Measurements from ENCODE around the gene ITCH. TPM values are rescaled to one million over a fixed set of nuclear protein-coding genes. Genes with fewer than 3 reads are reported as not detected.

Gene ITCH
- total and polyA plus RNA-seq, 9 of the 15 experiments (the other 6 are each of a cell fraction or from before 2014, with no cell fraction given), result 7.5 to 53.0 (median 22.9) TPM

DNA sequence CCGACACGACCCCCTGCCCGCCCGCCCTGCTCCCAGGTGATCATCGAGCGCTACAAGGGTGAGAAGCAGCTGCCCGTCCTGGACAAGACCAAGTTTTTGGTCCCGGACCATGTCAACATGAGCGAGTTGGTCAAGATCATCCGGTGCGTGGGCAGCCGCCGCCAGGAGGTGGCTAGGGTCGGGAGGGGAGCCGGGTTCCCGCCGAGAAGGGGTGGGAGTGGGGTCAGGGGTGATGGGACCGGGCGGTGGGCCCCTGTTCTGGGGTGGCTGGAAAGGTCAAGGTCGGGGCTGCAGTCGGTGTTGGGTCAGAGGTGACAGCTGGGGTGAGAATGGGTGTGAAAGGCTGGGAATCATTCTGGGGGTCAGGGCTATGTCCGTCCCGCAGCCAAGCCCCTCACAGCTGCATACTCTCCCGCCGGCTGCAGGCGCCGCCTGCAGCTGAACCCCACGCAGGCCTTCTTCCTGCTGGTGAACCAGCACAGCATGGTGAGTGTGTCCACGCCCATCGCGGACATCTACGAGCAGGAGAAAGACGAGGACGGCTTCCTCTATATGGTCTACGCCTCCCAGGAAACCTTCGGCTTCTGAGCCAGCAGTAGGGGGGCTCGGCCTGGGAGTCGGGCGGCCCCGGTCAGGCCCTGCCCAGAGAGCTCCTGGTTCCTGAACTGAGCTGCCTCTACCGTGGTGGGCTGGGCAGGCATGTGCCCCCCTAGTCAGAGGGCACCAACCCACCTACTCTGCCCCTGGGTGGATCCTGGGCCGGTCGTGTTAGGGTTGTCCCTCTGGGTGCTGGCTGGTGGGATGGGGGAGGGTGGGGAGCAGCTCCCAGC, 196.5 kb downstream of the ITCH start:
- 89% methylated on average over 25 of the region's 43 CpGs for WGBS (ENCODE audit: insufficient coverage, low coverage, missing lambda C conversion rate)
- Histone ChIP-seq H3K4me2 (ENCODE audit: insufficient read depth, low read length) (no peak overlapping the region), H3K4me1 (replicated peaks in 1 of 2; ENCODE audit: control insufficient read depth in 2 of 2, insufficient read depth in 2 of 2, low read length in 2 of 2) (peaks cover 0 to 19% of the 10 kb centered on the region in 2 experiments; a peak in 2 of 5 replicates), H3K9me3 (replicated peaks; ENCODE audit: control insufficient read depth, insufficient read depth, low read depth, low read length) (no peaks in the 10 kb centered on the region), H3K4me3 (no peak overlapping the region), H3K9me1 (ENCODE audit: control insufficient read depth, insufficient read depth, low read length) (no peaks in the 10 kb centered on the region), H4K20me1 (replicated peaks; ENCODE audit: control insufficient read depth, insufficient read depth, low read length) (no peaks in the 10 kb centered on the region), H3K27ac (ENCODE audit: extremely low read depth, low read depth, low read length) (no peak overlapping the region), H3K27me3 (ENCODE audit: control insufficient read depth in 2 of 2, insufficient read depth in 2 of 2, low read length in 2 of 2) (no peaks in the 10 kb centered on the region), H3K9ac (ENCODE audit: insufficient read depth in 1 of 2, low read depth in 2 of 2, low read length in 2 of 2) (no peak overlapping the region), H3K36me3 (ENCODE audit: control insufficient read depth, insufficient read depth, low read length) (peaks cover 11% of the 10 kb centered on the region; the same call in 1 of the 3 replicates), H2AFZ (ENCODE audit: low read depth, low read length) (no peak overlapping the region), H3K79me2 (ENCODE audit: control insufficient read depth, insufficient read depth, low read length) (no peaks in the 10 kb centered on the region)
- FAIRE-seq, result no peak
- ChIA-PET CTCF (ENCODE audit: low intra/inter-chr PET ratio) (no interaction called here), POLR2A (no interaction called here)
- no peak for TF ChIP-seq KLF10 (CRISPR knock-in tag; IDR thresholded peaks at IDR 0.05)
- no peak for TF ChIP-seq ZNF197 (CRISPR knock-in tag; IDR thresholded peaks at IDR 0.05; ENCODE audit: low read depth)
- no peak for TF ChIP-seq ZNF12 (CRISPR knock-in tag; IDR thresholded peaks at IDR 0.05)
- no peak for TF ChIP-seq CHCHD3 (CRISPR knock-in tag; IDR thresholded peaks at IDR 0.05)
- no peak for ATAC-seq
- in situ Hi-C loops (cut with MboI), result no loop called here
- no TSS peak for BruUV-seq (replicated peaks)
- intact Hi-C loops (cut with micrococcal nuclease), result no loop called here
- DNase-seq (ENCODE audit: extremely low read depth in 1 of 4, low spot score in 3 of 4), result no peak

DNA sequence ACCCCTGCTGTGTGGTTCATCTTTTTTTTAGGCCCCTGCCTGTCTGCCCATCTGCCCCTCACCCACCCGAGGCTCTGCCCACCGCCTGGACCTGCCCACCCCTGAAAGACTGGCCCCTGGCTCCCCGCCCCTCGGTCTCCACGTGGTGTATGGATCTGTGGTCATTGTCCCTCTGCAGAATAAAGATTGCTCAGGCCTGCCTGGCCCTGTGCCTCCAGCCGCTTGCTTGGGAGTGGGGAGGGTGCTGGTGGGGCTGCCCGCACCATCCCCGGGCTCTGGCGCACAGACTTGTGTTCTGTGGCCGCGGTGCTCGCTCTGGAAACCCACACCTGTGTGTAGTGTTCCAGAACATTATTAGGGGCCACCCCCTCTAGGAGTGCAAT, 197.1 kb downstream of the ITCH start:
- Histone ChIP-seq H4K20me1 (replicated peaks; ENCODE audit: control insufficient read depth, insufficient read depth, low read length) (no peaks in the 10 kb centered on the region), H3K36me3 (ENCODE audit: control insufficient read depth, insufficient read depth, low read length) (peaks cover 11% of the 10 kb centered on the region; the same call in 1 of the 3 replicates), H3K4me2 (ENCODE audit: insufficient read depth, low read length) (no peak overlapping the region), H3K9me3 (replicated peaks; ENCODE audit: control insufficient read depth, insufficient read depth, low read depth, low read length) (no peaks in the 10 kb centered on the region), H3K4me3 (no peak overlapping the region), H3K27ac (ENCODE audit: extremely low read depth, low read depth, low read length) (no peak overlapping the region), H3K79me2 (ENCODE audit: control insufficient read depth, insufficient read depth, low read length) (no peaks in the 10 kb centered on the region), H3K9me1 (ENCODE audit: control insufficient read depth, insufficient read depth, low read length) (no peaks in the 10 kb centered on the region), H3K9ac (ENCODE audit: insufficient read depth in 1 of 2, low read depth in 2 of 2, low read length in 2 of 2) (no peak overlapping the region), H3K4me1 (replicated peaks in 1 of 2; ENCODE audit: control insufficient read depth in 2 of 2, insufficient read depth in 2 of 2, low read length in 2 of 2) (peaks cover 0 to 19% of the 10 kb centered on the region in 2 experiments; a peak in 2 of 5 replicates), H2AFZ (ENCODE audit: low read depth, low read length) (no peak overlapping the region), H3K27me3 (ENCODE audit: control insufficient read depth in 2 of 2, insufficient read depth in 2 of 2, low read length in 2 of 2) (no peaks in the 10 kb centered on the region)
- no peak for DNase-seq (ENCODE audit: extremely low read depth in 1 of 4, low spot score in 3 of 4)
- BruUV-seq (replicated peaks), result no TSS peak
- no peak for ATAC-seq
- ChIA-PET POLR2A (no interaction called here), CTCF (ENCODE audit: low intra/inter-chr PET ratio) (no interaction called here)
- WGBS (ENCODE audit: insufficient coverage, low coverage, missing lambda C conversion rate), result 86% methylated on average over 9 of the region's 12 CpGs
- intact Hi-C loops (cut with micrococcal nuclease) (no loop called here), in situ Hi-C loops (cut with MboI) (no loop called here)
- TF ChIP-seq ZNF316 (IDR thresholded peaks at IDR 0.05), result no peak
- FAIRE-seq, result no peak
